H9 (cell line): ENCODE data around the gene TRHDE. TPM values are rescaled to one million over a fixed set of nuclear protein-coding genes. Genes with fewer than 3 reads are reported as not detected.

ENCODE experiments used
- DNase-seq: peaks from one replicate; pipeline ENCODE4 v3.0.0-alpha.2; 2017
- H2AFZ ChIP-seq: one replicate; pipeline ENCODE4 v1.6.1; 2013; ENCODE audit warnings: mild to moderate bottlenecking, low read length, control low read depth, moderate library complexity
- H2AK5ac ChIP-seq: 2 replicates; pipeline ENCODE4 v1.6.1; 2013; ENCODE audit warnings: low read length, control low read depth, mixed read lengths; ENCODE audit not compliant: insufficient read length
- H2BK120ac ChIP-seq: one replicate; pipeline ENCODE4 v1.6.1; 2013; ENCODE audit warnings: low read depth, mild to moderate bottlenecking, low read length, control low read depth, inconsistent platforms; ENCODE audit not compliant: poor library complexity, severe bottlenecking
- H2BK12ac ChIP-seq: 2 replicates; pipeline ENCODE4 v1.6.1; 2013; ENCODE audit warnings: low read length, control low read depth, mixed read lengths, low read depth; ENCODE audit not compliant: insufficient read length
- H2BK15ac ChIP-seq: 2 replicates; pipeline ENCODE4 v1.6.1; 2013; ENCODE audit warnings: low read depth, low read length, control low read depth
- H2BK20ac ChIP-seq: one replicate; pipeline ENCODE4 v1.6.1; 2013; ENCODE audit warnings: low read depth, mild to moderate bottlenecking, low read length, control low read depth, inconsistent platforms; ENCODE audit not compliant: poor library complexity, severe bottlenecking
- H2BK5ac ChIP-seq: 2 replicates; pipeline ENCODE4 v1.6.1; 2013; ENCODE audit warnings: low read length, control low read depth, mixed read lengths; ENCODE audit not compliant: insufficient read length
- H3K14ac ChIP-seq: 2 replicates; pipeline ENCODE4 v1.6.1; 2013; ENCODE audit warnings: low read length, control low read depth; ENCODE audit not compliant: insufficient read depth
- H3K18ac ChIP-seq: 2 replicates; pipeline ENCODE4 v1.6.1; 2013; ENCODE audit warnings: low read depth, mild to moderate bottlenecking, mixed read lengths, low read length, control low read depth; ENCODE audit not compliant: insufficient read length
- H3K23ac ChIP-seq: 2 replicates; pipeline ENCODE4 v1.6.1; 2013; ENCODE audit warnings: low read length, control low read depth, mixed read lengths, low read depth; ENCODE audit not compliant: insufficient read length
- H3K23me2 ChIP-seq: 2 replicates; pipeline ENCODE4 v1.6.1; 2013; ENCODE audit warnings: low read depth, mild to moderate bottlenecking, mixed read lengths, low read length, control low read depth; ENCODE audit not compliant: insufficient read length, poor library complexity, severe bottlenecking
- H3K27ac ChIP-seq: 2 replicates; pipeline ENCODE4 v1.5.1; 2013; ENCODE audit warnings: low read length, control low read depth, mixed read lengths, low read depth; ENCODE audit not compliant: insufficient read length
- H3K27me3 ChIP-seq: 2 replicates; pipeline ENCODE4 v1.6.1; 2013; ENCODE audit warnings: low read length, control low read depth, inconsistent platforms; ENCODE audit not compliant: insufficient read depth
- H3K4ac ChIP-seq: 2 replicates; pipeline ENCODE4 v1.6.1; 2013; ENCODE audit warnings: low read depth, mild to moderate bottlenecking, control low read depth, inconsistent platforms, low read length, moderate library complexity
- H3K4me1 ChIP-seq: 2 replicates; pipeline ENCODE4 v1.6.1; 2013; ENCODE audit warnings: low read length, control low read depth, inconsistent platforms; ENCODE audit not compliant: insufficient read depth
- H3K4me2 ChIP-seq: 2 replicates; pipeline ENCODE4 v1.6.1; 2013; ENCODE audit warnings: low read length, control low read depth, mixed read lengths; ENCODE audit not compliant: insufficient read length, insufficient read depth
- H3K56ac ChIP-seq: 2 replicates; pipeline ENCODE4 v1.6.1; 2013; ENCODE audit warnings: low read depth, mild to moderate bottlenecking, mixed read lengths, low read length, control low read depth; ENCODE audit not compliant: insufficient read length
- H3K79me1 ChIP-seq: 2 replicates; pipeline ENCODE4 v1.6.1; 2013; ENCODE audit warnings: low read depth, mild to moderate bottlenecking, moderate library complexity, low read length, control low read depth, inconsistent platforms; ENCODE audit not compliant: insufficient read depth, poor library complexity, severe bottlenecking
- H3K79me2 ChIP-seq: 2 replicates; pipeline ENCODE4 v1.6.1; 2013; ENCODE audit warnings: low read length, control low read depth, inconsistent platforms; ENCODE audit not compliant: insufficient read depth
- H3K9ac ChIP-seq: 2 replicates; pipeline ENCODE4 v1.6.1; 2013; ENCODE audit warnings: low read length, control low read depth, mixed read lengths; ENCODE audit not compliant: insufficient read length; ENCODE audit errors: extremely low read depth
- H3K9me3 ChIP-seq: one replicate; pipeline ENCODE4 v1.6.1; 2013; ENCODE audit warnings: low read depth, low read length, inconsistent platforms; ENCODE audit not compliant: control insufficient read depth
- H3T11ph ChIP-seq: one replicate; pipeline ENCODE4 v1.6.1; 2013; ENCODE audit warnings: mild to moderate bottlenecking, low read length, control low read depth, inconsistent platforms
- H4K20me1 ChIP-seq: one replicate; pipeline ENCODE4 v1.6.1; 2013; ENCODE audit not compliant: control insufficient read depth, insufficient read length, insufficient read depth
- H4K5ac ChIP-seq: 2 replicates; pipeline ENCODE4 v1.6.1; 2013; ENCODE audit warnings: low read depth, mild to moderate bottlenecking, mixed read lengths, low read length, control low read depth; ENCODE audit not compliant: insufficient read length
- H4K8ac ChIP-seq: replicated peaks from 2 replicates; pipeline ENCODE4 v1.6.1; 2013; ENCODE audit warnings: low read length, control low read depth, mixed read lengths, low read depth; ENCODE audit not compliant: insufficient read length
- H4K91ac ChIP-seq: 2 replicates; pipeline ENCODE4 v1.6.1; 2013; ENCODE audit warnings: low read depth, mild to moderate bottlenecking, moderate library complexity, mixed read lengths, low read length, control low read depth; ENCODE audit not compliant: insufficient read length
- H3K27ac Mint-ChIP-seq, 3 experiments: 2 replicates in 2 of 3; 3 replicates in 1 of 3; pipeline ENCODE4 v1.8.0; 2020 to 2021; ENCODE audit warnings: mixed read lengths in 3 of 3, mild to moderate bottlenecking in 1 of 3, moderate library complexity in 1 of 3
- H3K27me3 Mint-ChIP-seq: 2 replicates; pipeline ENCODE4 v1.8.0; 2021; ENCODE audit warnings: low read depth, mild to moderate bottlenecking, moderate library complexity, mixed read lengths
- H3K36me3 Mint-ChIP-seq, 3 experiments: 2 replicates in 2 of 3; 3 replicates in 1 of 3; pipeline ENCODE4 v1.8.0; 2020 to 2021; ENCODE audit warnings: low read depth in 3 of 3, mixed read lengths in 3 of 3; ENCODE audit not compliant: insufficient read depth in 1 of 3
- H3K4me1 Mint-ChIP-seq, 2 experiments: 2 replicates each; pipeline ENCODE4 v1.8.0; 2020; ENCODE audit warnings: mixed read lengths in 2 of 2
- H3K4me3 Mint-ChIP-seq, 2 experiments: 2 replicates in 1 of 2; 3 replicates in 1 of 2; pipeline ENCODE4 v1.8.0; 2020 to 2021; ENCODE audit warnings: mild to moderate bottlenecking in 2 of 2, mixed read lengths in 2 of 2, moderate library complexity in 1 of 2
- H3K9me3 Mint-ChIP-seq, 2 experiments: 2 replicates in 1 of 2; 3 replicates in 1 of 2; pipeline ENCODE4 v1.8.0; 2020; ENCODE audit warnings: mild to moderate bottlenecking in 2 of 2, mixed read lengths in 2 of 2, moderate library complexity in 1 of 2
- CTCF ChIP-seq: fragments of 200-600 bp; sonication (generic); conservative IDR thresholded peaks from 3 replicates; pipeline ENCODE4 v1.8.0; 2021; ENCODE audit warnings: antibody characterized with exemption, mild to moderate bottlenecking
- WGBS: extraction: QIAGEN DNeasy Blood & Tissue Kit; methylation state at CpG from one replicate; pipeline ENCODE4 v1.1.7; 2013; ENCODE audit warnings: missing lambda C conversion rate, low lambda C conversion rate, mixed read lengths; ENCODE audit not compliant: insufficient read length; ENCODE audit errors: extremely low coverage; 5-methylcytosine and 5-hydroxymethylcytosine counted together
- total RNA-seq: library from RNA; stranded (reverse); gene quantifications from 2 replicates; pipeline ENCODE4 v1.2.1, GENCODE V29; 2021

TRHDE gene
- total RNA-seq, 1 experiment from 2014 or later, result 1.0 TPM

GRCh38 chr12:72540811-72541210, 268.6 kb downstream of the TRHDE start:
- H3T11ph ChIP-seq, result no peak overlapping the region
- H4K5ac ChIP-seq, result no peak overlapping the region
- H2BK20ac ChIP-seq, result no peak overlapping the region
- no peaks in the 10 kb centered on the region for H3K27me3 ChIP-seq
- H3K79me2 ChIP-seq, result no peaks in the 10 kb centered on the region
- H3K4me1 ChIP-seq, result no peaks in the 10 kb centered on the region; the same call in 1 of the 2 replicates
- H2AK5ac ChIP-seq, result no peak overlapping the region
- TF ChIP-seq CTCF, result no peak
- H2BK12ac ChIP-seq, result no peak overlapping the region
- no peak for DNase-seq
- WGBS, result no CpG with 5 or more reads among the region's 1 CpG
- H4K8ac ChIP-seq, result no peak overlapping the region
- no peak overlapping the region for H3K4ac ChIP-seq
- no peaks in the 10 kb centered on the region for H3K79me1 ChIP-seq
- Mint-ChIP-seq H3K27me3 (no peaks in the 10 kb centered on the region), H3K9me3 (no peaks in the 10 kb centered on the region), H3K4me3 (no peak overlapping the region), H3K36me3 (no peaks in the 10 kb centered on the region), H3K27ac (no peak overlapping the region), H3K4me1 (peaks cover 6 to 9% of the 10 kb centered on the region in 2 experiments)
- H3K9ac ChIP-seq, result no peak overlapping the region
- H3K14ac ChIP-seq, result no peak overlapping the region
- no peak overlapping the region for H2BK120ac ChIP-seq
- no peak overlapping the region for H3K23ac ChIP-seq
- H3K23me2 ChIP-seq, result no peaks in the 10 kb centered on the region
- H4K20me1 ChIP-seq, result no peaks in the 10 kb centered on the region
- no peak overlapping the region for H2BK5ac ChIP-seq
- H2AFZ ChIP-seq, result no peak overlapping the region
- no peak overlapping the region for H2BK15ac ChIP-seq
- no peak overlapping the region for H3K4me2 ChIP-seq
- no peak overlapping the region for H4K91ac ChIP-seq
- H3K9me3 ChIP-seq, result no peaks in the 10 kb centered on the region
- H3K56ac ChIP-seq, result no peak overlapping the region
- no peak overlapping the region for H3K27ac ChIP-seq
- H3K18ac ChIP-seq, result no peak overlapping the region
